NCI-H2107 (cell line): Measurements from ENCODE around the gene MB21D2.
A peak's percentile ranks its signal among the peaks of the same experiment; 100 is the strongest.
"Not testable (repeated sequence)": the region's sequence is repeated elsewhere in the genome, so short reads cannot be mapped to it uniquely, and the experiment has no call there.

Source experiments
- DNase-seq: peaks from one replicate; lab custom pipeline; 2025; lab: John Stamatoyannopoulos, UW

MB21D2 gene, protein sequence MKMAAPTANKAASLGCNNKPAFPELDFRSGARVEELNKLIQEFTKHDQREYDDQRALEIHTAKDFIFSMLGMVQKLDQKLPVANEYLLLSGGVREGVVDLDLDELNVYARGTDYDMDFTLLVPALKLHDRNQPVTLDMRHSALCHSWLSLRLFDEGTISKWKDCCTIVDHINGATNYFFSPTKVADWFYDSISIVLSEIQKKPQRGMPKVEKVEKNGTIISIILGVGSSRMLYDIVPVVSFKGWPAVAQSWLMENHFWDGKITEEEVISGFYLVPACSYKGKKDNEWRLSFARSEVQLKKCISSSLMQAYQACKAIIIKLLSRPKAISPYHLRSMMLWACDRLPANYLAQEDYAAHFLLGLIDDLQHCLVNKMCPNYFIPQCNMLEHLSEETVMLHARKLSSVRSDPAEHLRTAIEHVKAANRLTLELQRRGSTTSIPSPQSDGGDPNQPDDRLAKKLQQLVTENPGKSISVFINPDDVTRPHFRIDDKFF

DNA sequence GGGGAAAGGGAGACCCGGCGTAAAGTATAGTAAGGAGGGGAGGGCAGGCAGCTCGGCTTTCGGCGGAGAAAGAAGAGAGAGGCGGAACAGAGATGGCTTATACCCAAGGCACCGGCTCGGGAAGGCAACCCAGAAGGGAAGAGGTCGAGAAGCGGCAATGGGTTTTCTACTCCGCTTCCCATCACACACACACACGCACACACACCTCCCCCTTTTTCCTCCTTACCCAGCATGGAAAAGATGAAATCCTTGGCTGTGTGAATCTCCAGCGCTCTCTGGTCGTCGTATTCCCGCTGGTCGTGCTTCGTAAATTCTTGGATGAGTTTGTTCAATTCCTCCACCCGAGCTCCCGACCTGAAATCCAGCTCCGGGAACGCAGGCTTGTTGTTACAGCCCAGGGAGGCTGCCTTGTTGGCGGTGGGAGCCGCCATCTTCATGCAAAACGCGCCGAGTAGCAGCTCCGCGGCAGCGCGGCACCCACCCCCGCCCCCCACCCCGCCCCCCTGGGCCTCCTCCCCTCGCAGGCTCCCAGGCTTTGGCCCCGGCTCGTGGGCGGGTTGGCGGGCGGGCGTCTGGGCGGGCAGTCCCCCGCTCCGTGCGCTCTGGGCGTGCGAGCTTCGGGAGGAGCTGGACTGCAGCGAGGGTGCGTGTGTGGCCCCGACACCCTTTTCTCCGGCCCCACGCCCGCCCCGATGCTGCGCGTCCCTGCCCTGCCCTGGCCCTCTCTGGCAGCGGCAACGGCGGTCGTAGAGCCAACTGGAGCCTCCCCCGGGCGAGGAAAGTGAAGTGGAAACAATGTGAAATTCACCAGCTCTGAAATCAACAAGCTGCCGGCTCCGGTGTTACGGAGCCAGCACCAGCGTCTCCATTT, at the start of gene MB21D2:
TSS of gene MB21D2 (minus strand) at position 453 of the 871 bp plus-strand sequence. CDS start at position 437, 16 bp downstream.
- DNase-seq, result peak; percentile 92

DNA sequence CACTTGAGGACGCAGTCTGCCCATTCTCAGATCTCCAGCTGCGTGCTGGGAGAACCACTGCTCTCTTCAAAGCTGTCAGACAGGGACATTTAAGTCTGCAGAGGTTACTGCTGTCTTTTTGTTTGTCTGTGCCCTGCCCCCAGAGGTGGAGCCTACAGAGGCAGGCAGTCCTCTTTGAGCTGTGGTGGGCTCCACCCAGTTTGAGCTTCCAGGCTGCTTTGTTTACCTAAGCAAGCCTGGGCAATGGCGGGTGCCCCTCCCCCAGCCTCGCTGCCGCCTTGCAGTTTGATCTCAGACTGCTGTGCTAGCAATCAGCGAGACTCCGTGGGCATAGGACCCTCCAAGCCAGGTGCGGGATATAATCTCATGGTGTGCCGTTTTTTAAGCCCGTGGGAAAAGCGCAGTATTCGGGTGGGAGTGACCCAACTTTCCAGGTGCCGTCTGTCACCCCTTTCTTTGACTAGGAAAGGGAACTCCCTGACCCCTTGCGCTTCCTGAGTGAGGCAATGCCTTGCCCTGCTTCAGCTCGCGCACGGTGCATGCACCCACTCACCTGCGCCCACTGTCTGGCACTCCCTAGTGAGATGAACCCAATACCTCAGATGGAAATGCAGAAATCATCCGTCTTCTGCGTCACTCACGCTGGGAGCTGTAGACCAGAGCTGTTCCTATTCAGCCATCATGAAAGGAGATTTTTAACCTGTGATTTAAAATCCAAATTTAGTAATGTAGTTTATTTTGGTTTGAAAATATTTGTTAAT, 47.5 kb upstream of the MB21D2 start:
- DNase-seq, result not testable (repeated sequence)

DNA sequence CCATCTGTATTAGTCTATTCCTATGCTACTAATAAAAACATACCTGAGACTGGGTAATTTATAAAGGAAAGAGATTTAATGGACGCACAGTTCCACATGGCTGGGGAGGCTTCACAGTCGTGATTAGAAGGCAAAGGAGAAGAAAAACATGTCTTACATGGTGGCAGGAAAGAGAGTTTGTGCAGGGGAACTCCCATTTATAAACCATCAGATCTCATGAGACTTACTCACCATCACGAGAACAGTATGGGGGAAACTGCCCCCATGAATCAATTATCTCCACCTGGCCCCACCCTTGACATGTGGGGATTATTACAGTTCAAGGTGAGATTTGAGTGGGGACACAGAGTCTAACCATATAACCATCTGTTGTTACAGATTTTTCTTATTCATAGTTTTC, 42.1 kb upstream of the MB21D2 start:
- DNase-seq, result no peak

DNA sequence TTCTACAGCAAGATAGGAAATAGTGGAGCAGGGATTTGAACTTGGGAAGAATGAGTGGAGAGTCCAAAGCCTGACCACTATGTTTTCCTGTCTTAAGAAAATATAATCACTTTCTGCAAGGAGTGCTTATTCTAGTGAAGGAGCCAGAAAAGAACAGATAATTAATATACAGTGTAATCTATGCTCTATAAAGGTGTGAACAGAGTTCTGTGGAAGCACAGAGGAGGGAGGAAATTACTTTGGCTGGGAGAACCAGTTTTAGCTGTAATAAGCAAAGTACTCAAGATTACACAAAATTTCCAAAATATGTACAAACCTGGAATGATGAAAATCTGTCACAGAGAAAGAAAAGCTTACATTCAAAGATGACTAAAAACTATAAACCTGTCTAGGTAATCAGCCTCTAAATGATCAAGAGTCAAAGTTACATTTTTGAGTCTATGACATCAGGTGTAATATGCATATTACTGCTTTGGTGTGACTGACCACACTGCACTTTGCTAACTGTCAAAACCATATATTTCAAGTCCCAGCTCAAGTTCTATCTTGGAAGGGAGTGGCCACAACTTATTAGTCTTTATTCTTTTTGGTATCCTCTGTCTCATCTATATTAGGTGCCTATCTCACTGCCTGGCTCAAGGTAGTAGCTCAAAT, 40.7 kb upstream of the MB21D2 start:
- DNase-seq, result no peak

DNA sequence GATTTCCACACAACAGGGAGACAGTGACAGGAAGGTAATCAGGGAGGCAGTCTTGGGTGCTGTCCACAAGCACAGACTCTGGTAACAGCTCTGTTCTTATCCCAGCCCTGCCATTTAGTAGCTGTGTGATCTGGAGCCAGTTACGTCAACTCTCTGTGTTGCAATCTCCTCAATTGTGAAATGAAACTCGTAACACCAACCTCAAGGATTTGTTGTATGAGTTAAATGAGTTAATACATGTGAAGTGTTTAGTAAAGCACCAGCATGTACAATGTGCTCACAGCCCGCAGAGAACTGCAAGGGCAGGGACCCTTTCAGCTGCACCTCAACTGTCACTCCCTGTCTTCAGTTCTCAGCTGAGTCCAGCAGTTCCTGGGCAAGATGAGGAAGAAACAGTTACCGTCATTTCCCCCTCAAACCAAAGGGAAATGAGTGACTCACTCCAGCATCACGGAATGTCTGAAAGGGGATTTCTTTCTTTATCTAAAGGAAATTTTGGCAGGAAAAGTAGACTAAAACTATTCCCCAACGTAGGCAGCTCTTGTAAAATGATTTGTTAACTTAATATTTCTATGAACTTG, 39.9 kb upstream of the MB21D2 start:
- DNase-seq, result no peak

DNA sequence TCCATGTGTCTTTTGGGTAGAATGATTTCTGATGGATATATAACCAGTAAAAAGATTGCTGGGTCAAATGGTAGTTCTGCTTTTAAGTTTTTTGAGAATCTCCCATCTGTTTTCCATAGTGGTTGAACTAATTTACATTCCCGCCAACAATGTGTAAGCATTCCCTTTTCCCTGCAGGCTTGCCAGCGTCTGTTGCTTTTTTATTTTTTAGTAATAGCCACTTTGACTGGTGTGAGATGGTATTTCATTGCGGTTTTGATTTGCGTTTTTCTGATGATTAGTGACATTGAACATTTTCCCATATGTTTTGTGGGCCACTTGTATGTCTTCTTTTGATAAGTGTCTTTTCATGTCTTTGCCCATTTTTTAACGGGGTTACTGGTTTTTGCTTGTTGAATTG, 36.3 kb upstream of the MB21D2 start:
- no peak for DNase-seq

DNA sequence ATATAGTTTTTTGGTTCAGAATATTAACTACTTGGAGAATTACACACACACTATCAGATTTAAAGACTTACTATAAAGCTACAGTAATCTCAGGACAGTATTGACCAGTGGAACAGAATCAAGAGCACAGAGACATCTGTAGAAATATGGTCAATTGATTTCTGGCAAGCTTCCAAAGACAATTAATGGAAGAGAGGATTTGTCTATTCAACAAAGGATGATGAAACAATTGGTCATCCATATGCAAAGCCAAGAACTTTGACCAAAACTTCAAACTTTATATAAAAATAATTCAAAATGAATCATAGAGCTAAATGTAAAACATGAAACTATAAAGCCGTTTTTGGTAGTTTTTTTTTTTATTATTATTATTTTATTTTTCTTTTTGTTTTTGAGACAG, 29.8 kb upstream of the MB21D2 start:
- no peak for DNase-seq

DNA sequence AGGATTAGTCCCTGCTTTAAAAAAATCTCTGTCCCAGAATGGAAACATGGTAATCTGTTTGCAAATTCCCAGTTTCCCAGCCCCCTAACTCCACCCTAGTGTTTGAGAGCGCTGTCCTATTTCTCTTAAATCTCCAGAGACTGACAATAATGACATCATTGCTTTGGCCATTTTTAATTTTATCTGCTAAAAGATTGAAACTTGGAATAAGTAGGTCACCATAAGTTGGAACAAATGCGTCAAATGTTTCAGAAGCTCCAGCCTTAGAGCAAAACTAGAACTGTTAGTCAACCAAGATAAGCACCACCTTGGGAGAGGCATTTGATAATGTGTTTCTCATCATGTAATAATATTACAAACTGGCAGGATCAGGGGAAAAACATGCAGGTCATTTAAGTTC, 25.7 kb upstream of the MB21D2 start:
- no peak for DNase-seq

DNA sequence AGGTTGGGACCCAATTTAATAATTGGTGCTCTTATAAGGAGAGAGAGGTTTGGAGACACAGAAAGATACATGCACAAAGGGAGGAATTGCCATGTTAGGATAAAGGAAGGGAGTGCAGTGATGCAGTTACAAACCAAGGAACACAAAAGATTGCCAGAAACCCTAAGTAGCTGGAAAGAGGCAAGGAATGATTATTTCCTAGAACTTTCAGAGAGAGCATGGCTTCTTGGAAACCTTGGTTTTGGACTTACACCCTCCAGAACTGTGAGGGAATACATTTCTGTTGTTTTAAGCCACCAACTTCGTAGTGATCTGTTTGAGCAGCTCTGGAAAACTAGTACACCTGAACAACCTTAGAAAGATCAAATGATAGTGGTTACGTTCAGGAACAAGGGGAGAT, 25.0 kb upstream of the MB21D2 start:
- DNase-seq, result no peak

DNA sequence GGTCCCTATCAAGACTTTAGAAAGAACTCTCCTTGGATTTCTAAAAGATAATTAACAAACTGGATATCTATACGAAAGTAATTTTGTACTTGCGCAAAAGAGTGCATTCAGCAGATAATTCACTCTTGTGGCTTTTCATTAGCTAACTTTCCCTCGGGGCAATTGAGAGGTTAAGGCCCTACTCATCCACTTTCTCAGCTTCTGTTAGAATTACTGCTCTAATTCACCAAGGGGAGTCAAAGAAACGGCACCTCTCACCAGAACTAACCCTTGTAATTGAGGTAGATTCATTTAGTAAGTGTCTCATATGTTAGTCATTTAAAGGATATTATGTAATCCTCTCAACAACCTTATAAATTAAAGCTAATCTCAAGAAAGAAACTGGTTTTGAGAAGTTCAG, 22.5 kb upstream of the MB21D2 start:
- no peak for DNase-seq

DNA sequence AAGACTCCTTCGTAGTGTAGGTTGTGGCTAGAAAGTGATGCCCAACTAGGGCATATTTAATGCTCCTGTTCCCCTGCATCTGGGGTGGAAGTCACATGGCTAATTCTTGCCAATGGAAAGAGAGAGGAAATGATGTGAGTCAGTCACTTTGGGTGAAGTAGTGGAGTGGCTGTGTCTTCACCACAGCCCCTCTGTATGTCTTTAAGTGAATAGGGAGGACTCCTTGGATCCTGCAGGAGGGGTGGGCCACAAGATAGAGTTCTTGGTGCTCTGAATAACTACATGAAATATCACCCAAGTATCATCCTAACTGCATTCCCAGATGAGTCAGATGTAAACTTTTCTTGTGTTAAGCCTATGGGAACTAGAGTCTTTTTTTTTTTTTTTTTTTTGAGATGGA, 17.8 kb upstream of the MB21D2 start:
- no peak for DNase-seq

DNA sequence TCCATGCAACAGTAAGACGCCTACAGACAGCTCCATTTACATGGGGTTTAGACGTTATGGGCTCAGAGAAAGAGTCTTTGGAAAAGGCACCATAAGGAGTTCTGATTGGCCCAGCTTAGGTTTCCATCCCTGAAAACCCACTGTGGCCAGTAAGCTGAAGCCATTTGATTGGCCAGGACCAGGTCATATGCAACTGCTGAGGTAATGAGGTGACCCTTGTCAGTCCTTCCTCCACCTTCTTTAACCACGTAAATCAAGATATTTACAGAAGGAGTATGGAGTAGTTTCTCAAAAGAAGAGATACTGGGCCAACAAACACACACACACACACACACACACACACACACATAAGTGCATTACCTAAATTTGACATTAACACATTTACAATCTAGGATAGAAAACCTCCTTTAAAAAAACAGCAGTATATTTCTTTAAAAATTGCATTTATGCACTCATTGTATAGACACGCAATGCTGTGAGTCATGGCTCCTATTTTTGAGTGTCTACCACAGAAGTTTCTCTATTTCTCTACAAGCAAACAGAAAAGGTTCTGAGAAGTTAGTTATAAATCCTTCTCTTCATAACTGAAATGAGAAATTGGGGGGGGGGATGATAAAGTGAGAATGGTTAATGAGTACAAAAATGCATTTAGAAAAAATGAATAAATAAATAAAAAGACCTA, 16.3 kb upstream of the MB21D2 start:
- DNase-seq, result no peak

DNA sequence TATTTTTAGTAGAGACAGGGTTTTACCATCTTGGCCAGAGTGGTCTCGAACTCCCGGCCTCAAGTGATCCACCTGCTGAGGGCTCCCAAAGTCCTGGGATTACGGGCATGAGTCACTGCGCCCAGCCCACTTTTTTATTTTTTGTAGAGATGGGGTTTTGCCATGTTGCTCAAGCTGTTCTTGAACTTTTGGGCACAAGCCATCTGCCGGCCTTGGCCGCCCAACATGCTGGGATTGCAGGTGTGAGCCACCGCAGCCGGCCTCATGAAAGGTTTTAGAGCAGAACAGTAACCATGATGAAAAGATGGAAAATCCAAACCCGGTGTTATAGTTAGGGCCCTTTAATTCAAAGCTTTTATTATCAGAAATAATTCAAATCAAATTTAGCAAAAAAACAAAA, 15.6 kb upstream of the MB21D2 start:
- DNase-seq, result no peak

DNA sequence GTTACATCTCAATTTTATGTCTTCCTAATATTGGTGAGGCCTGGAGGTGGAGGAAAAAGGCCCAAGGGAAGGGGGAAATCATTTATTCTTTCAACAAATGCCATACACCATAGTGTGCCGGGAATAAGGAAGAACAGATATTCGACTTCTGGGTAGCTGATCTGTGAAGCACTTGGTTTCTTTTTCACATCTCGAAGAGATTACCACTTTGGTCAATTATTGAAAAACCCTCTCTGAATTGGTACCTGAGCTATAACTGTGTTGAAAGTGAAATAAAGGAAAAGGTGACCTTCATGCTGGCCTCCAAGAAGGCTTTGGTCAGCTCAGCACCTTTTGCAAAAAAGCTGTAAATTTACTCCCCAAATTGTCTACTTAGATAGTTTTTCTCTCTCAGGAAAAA, 14.2 kb upstream of the MB21D2 start:
- DNase-seq, result no peak

DNA sequence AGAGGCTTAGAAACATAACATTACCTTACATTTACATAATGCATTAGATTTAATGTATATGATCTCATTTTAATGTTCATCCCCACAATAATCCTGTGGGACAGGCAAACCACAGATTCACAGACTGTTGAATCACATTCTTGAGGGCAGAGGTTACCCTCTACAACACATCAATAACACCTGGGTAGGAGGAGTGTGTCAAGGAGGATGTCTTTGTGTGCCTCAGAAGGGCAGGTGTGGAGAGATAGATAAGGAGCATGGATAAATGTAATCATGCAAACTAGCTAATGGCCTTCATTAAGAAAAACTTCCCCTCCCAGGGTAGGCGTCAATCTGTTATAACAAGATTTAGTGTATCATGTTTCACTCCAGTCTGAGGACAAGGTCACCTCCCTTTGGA, 12.9 kb upstream of the MB21D2 start:
- no peak for DNase-seq

DNA sequence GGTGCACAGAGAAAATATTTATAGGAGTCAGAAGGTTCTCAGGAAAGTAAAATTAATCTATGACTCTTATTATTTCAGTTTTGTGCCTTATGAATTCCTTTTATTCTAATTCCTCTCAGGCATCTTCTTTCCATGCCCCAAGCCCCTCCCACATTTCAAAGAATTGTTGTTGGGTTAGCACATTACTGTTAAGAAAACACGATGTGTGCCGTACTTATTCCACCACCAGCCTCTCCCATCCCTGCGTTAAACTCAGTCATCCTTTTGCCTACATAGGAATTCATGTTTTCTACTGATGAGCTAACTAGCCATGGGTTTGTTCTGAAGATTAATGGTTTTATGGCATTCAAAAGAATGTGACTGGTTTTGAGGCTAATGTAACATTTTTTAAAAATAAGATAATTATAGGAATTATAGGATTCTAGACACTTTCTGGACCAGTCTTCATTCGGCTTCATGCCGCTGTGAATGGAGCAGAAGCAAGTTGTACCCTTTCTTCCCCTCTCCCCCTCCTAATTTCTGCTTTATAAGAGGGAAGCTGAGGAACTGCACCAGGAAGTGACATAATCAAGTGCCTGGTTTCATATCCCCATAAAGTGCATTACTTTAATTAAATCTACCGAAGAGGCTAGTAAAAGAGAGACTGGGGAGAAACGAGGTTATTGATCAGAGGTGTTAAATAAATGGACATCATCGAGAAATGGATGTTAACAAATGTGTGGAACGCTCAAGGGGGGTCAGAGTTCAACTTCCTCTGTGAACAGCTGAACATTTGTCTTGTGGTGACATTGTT, 12.3 kb upstream of the MB21D2 start:
- DNase-seq, result no peak

DNA sequence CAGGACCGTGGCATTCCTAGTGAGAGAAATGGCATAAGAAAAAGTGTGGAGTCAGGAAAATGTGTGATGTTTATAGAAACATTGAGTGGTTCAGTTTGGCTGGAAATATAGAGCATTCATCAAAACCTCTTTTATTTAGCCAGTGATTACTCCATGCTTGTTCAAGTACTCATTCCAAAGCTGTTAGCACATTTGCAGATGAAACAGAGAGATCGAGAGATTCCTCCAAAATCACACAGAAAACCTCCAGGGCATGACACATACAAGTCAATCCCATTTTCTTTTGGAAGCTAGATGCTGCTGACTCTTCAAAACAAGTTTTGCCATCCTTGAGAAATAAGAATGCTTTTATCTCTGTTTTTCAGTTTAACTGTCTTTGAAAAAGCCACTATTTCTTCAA, 11.5 kb upstream of the MB21D2 start:
- DNase-seq, result no peak

DNA sequence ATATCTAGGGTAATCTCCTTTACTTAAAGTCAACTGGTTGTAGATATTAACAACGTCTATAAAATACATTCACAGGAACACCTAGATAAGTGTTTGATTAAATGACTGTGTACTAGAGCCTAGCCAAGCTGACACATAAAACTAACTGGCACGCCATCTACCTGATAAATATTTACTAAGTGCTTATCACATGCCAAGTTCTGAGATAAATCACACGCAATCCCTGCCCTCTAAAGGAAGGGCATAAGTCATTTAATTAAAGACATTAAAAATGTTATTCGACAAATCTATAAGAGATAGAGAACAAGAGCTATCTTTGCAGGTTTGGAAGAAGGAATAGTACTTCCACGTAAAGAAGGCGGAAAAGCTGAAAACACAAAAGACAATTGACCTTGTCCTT, 11.1 kb upstream of the MB21D2 start:
- no peak for DNase-seq

DNA sequence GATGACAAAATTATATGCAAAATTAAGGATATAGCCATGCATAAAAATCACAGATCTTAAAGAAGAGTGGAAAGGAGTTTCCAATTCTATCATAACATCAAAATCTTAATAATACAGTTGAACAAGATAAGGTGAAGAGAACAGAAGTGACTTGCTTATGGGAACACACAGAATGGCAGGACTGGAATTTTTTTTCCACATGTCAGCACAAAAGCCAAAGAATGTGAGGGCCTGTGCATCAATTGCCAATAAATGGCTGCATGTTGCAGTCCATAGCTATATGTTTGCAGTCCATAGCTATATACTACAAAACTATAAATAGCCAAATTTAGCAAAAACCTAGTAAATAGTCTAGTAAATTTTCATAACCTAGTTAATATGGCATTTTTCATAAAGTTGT, 10.4 kb upstream of the MB21D2 start:
- DNase-seq, result no peak

DNA sequence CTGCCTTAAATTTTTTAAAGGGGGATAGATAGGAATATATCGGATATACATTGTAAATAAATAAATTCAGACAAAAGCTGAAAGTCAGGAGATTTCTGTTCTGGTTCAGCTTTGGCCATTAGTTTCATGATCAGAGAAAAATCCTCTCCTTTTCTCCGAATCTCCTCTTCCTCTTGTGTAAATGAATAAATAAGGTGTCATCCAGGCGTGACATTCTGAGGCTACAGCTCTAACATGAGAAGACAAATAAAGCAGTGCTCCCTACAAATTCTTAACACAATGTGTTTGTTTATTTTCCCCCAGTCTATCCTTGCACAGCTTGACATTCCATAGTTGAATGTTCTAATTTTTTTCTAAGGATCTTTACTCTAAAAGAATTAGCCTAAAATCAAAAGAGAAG, 9.4 kb upstream of the MB21D2 start:
- DNase-seq, result no peak
